Mucosa of descending colon (tissue), 3 donors: Measurements from ENCODE around the gene FAM89A. TPM values are rescaled to one million over a fixed set of nuclear protein-coding genes. Genes with fewer than 3 reads are reported as not detected.

ENCODE experiments used
- ATAC-seq: fragments of 200-7000 bp; cut with Tn5 transposase; one replicate; pipeline ENCODE4 v1.9.1; 2020; ENCODE audit warnings: mild to moderate bottlenecking, moderate library complexity
- DNase-seq, 3 donors: peaks; one replicate each; pipeline ENCODE4 v3.0.0-alpha.2; 2020
- H3K36me3 ChIP-seq: fragments of 200-600 bp; one replicate; pipeline ENCODE4 v1.8.0; 2021; ENCODE audit warnings: low read depth, mild to moderate bottlenecking
- H3K4me1 ChIP-seq: fragments of 200-600 bp; one replicate; pipeline ENCODE4 v1.8.0; 2021; ENCODE audit warnings: low read depth, mild to moderate bottlenecking
- H3K4me3 ChIP-seq: fragments of 200-600 bp; one replicate; pipeline ENCODE4 v1.8.0; 2021; ENCODE audit warnings: mild to moderate bottlenecking
- H3K9me3 ChIP-seq: fragments of 200-600 bp; one replicate; pipeline ENCODE4 v1.8.0; 2021; ENCODE audit warnings: mild to moderate bottlenecking
- intact Hi-C, 2 donors: fragments of 100-400 bp; cut with DNase I in 1 of 2; cut with micrococcal nuclease in 1 of 2; formaldehyde crosslinking; loops; one replicate each; pipeline versions ENCODE4 v1.11.0 to v1.11.1; 2022; cut with DNase I, micrococcal nuclease
- total RNA-seq, 3 donors: library from RNA; stranded (reverse); fragmentation: NEBNext Ultra II Directional in 2 of 3; extraction: Animal tissue kit (Norgen Biotek cat#: 25700) in 2 of 3; gene quantifications; one replicate each; pipeline versions ENCODE4 v1.2.1 to v1.2.4, GENCODE V29; 2021 to 2023
- TF ChIP-seq, protein P1 (sequence below): fragments of 200-600 bp; IDR thresholded peaks from one replicate; pipeline ENCODE4 v1.8.0; 2022; ENCODE audit warnings: antibody characterized with exemption, mild to moderate bottlenecking
- donor health status: DM: no; HTN: no; CAD: no; lungs with moderate emphysema.
- donor health status: DM: no; HTN: no; CAD: no.
- donor health status: DM: no; HTN: yes; CAD: no.

The FAM89A gene
- total RNA-seq, 3 donors from 2014 or later = 2.2 to 4.4 (median 3.0) TPM

DNA sequence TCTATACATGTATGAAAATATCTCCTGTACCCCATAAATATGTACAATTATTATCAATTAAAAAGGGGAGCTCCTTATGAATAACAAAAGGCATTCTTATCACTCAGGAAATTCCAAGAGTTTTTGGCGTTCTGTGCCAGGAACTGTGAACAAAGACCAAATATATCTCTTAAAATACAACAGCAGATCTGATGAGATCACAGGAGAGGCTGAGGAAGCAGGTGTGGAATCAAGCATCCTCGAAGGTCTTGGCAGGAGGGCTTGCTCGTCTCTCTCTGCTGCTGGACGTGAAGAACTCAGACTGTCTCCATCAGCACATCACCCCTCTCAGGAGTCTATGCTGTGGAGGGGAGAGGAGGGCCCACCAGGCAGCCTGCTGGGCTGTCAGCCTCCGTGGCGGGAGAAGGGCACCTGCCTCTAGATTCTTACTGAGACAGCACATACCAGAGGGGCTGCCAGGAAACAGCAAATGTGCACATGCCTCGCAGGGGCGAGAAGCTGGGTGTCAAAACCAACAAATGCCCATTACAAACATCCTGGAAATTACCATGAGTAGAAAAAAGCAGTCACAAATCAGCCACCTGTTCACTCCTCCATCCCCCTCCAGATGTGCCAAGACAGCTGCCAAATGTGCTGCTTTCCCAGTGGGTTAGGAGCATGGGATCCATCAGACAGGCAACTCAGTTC, 30.8 kb upstream of the FAM89A start:
- Histone ChIP-seq H3K4me1 (no peaks in the 10 kb centered on the region), H3K4me3 (no peak overlapping the region), H3K36me3 (no peaks in the 10 kb centered on the region), H3K9me3 (no peaks in the 10 kb centered on the region)
- intact Hi-C loops = no loop called here
- TF ChIP-seq, protein P1, sequence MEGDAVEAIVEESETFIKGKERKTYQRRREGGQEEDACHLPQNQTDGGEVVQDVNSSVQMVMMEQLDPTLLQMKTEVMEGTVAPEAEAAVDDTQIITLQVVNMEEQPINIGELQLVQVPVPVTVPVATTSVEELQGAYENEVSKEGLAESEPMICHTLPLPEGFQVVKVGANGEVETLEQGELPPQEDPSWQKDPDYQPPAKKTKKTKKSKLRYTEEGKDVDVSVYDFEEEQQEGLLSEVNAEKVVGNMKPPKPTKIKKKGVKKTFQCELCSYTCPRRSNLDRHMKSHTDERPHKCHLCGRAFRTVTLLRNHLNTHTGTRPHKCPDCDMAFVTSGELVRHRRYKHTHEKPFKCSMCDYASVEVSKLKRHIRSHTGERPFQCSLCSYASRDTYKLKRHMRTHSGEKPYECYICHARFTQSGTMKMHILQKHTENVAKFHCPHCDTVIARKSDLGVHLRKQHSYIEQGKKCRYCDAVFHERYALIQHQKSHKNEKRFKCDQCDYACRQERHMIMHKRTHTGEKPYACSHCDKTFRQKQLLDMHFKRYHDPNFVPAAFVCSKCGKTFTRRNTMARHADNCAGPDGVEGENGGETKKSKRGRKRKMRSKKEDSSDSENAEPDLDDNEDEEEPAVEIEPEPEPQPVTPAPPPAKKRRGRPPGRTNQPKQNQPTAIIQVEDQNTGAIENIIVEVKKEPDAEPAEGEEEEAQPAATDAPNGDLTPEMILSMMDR = no peak
- ATAC-seq = no peak
- DNase-seq = no peak

DNA sequence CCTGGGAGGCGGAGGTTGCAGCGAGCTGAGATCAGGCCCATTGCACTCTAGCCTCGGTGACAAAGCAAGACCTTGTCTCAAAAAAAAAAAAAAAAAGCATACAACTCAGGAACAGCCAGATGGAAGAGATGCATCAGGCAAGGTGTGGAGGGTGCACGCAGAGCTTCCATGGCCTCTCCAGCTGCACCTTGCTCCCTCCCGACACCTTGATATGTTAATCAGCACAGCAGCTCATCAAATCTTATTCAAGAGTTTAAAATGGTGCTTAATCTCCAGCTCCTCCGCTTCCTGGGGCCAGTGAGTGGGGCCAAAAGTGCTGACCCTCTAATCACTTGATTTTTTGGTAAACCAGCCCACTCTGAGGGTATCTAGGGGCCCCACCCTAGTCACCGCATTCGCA, 29.3 kb upstream of the FAM89A start:
- Histone ChIP-seq H3K4me3 (no peak overlapping the region), H3K4me1 (no peaks in the 10 kb centered on the region), H3K9me3 (no peaks in the 10 kb centered on the region), H3K36me3 (no peaks in the 10 kb centered on the region)
- no peak for DNase-seq
- TF ChIP-seq, protein P1 = no peak
- no peak for ATAC-seq
- intact Hi-C loops = no loop called here

DNA sequence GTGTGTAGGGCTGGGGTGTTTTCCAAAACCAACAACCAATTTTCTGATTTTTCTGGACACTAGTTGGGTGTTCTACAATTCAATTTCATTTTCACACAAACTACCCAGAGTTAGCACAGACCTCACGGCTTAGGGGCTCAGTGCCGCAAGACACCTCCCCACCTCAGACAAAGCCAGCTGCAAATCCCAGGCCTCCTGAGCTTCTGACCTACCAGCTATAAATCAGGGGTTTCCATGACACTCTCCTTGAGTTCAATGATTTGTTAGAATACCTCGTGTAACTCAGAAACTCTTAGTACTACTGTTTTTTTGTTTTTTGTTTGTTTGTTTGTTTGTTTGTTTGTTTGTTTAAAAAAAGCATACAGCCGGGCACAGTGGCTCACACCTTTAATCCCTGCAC, 28.7 kb upstream of the FAM89A start:
- no peaks in the 10 kb centered on the region for H3K9me3 ChIP-seq
- no peaks in the 10 kb centered on the region for H3K36me3 ChIP-seq
- DNase-seq (no peak), ATAC-seq (no peak)
- H3K4me1 ChIP-seq = no peaks in the 10 kb centered on the region
- H3K4me3 ChIP-seq = no peak overlapping the region
- intact Hi-C loops = no loop called here
- TF ChIP-seq, protein P1 = no peak

DNA sequence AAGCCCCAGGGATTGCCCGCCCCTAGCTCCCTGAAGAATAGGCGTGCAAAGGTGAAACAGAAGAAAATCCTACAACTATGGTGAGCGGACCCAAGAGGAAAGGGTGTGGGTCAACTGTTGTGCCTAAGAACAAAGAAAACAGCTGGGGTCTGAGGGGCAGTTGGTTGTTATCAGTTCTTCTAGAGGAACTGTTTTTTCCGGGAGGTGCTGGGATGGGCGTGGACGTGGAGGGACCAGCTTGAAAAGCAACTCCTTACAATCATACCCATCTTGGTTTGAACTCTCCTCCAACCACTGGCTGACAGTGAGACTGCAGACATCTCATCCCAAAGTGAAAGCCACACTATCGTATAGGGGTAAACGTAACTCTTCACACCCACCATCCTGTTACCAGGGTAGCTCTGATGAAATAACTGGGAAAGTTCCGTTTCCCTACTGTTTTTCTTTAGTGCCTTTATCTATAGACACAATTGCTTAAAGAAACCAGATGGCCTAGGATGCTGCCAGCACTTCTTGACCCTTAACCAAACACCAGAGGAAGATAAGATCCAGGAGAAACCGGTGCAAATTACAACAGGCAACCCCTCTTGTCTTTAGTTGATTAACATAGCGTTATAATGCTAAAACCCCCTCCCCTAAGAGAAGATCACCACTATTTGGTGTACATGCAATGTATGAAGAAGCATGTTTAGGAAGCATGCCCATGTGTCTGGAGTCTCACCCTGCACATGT, 25.6 kb upstream of the FAM89A start:
- Histone ChIP-seq H3K9me3 (no peaks in the 10 kb centered on the region), H3K36me3 (no peaks in the 10 kb centered on the region), H3K4me1 (no peaks in the 10 kb centered on the region), H3K4me3 (no peak overlapping the region)
- TF ChIP-seq, protein P1 = no peak
- intact Hi-C loops = no loop called here
- DNase-seq (no peak), ATAC-seq (no peak)

DNA sequence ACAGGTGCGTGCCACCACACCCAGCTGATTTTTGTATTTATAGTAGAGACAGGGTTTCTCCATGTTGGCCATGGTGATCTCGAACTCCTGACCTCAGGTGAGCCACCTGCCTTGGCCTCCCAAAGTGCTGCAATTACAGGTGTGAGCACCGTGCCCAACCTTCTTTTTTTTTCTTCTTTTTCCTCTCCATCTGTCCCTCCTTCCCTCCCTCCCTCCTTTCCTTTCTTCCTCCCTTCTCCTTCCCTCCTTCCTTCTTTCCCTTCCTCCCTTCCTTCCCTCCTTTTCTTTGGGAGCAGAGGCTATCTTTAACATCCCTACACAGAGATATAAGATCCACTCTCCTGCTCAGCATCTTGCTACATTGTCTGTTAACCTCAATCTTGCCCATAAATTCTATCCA, 24.4 kb upstream of the FAM89A start:
- intact Hi-C loops = no loop called here
- DNase-seq = no peak
- H3K36me3 ChIP-seq = no peaks in the 10 kb centered on the region
- no peaks in the 10 kb centered on the region for H3K9me3 ChIP-seq
- no peak for ATAC-seq
- no peaks in the 10 kb centered on the region for H3K4me1 ChIP-seq
- no peak overlapping the region for H3K4me3 ChIP-seq
- TF ChIP-seq, protein P1 = no peak
